Measurements from ENCODE around the gene TENT4B.
"Not testable (repeated sequence)": the region's sequence is repeated elsewhere in the genome, so short reads cannot be mapped to it uniquely, and the experiment has no call there.

Gene TENT4B

DNA sequence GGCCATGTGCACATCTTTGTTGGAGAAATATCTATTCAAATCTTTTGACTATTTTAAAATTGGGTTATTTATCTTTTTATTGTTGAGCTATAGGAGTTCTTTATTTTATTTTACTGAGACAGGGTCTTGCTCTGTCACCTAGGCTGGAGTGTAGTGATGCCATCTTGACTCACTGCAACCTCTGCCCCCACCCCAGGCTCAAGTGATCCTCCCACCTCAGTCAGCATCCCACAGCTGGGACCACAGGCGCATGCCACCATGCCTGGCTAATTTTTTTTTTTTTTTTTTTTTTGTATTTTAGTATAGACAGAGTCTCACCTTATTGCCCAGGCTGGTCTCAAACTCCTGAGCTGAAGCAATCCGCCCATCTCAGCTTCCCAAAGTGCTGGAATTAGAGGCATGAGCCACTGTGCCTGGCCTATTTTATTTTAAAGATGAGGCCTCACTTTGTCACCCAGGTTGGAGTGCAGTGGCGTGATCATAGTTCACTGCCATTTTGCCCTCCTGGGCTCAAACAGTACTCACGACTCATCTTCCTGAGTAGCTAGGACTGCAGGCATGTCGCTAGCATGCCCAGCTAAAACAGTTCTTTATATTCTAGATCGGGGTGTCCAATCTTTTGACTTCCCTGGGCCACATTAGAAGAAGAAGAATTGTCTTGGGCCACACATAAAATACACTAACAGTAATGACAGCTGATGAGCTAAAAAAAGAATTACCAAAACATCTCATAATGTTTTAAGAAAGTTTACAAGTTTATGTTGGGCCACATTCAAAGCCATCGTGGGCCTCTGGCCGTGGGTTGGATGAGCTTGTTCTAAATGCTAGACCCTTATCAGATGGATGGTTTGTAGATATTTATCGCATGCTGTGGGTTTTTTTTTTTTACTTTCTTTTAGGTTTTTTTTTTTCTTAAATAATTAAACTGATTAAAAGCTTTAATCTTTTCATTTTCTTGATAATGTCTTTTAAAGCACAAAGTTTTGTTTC, 13.7 kb downstream of the TENT4B start:
- no peak for TF ChIP-seq POLR2A (IDR thresholded peaks at IDR 0.05; ENCODE audit: low read depth, low read length)
- DNase-seq (ENCODE audit: insufficient read length, low spot score): no peak
- peak; percentile 15 for FAIRE-seq

DNA sequence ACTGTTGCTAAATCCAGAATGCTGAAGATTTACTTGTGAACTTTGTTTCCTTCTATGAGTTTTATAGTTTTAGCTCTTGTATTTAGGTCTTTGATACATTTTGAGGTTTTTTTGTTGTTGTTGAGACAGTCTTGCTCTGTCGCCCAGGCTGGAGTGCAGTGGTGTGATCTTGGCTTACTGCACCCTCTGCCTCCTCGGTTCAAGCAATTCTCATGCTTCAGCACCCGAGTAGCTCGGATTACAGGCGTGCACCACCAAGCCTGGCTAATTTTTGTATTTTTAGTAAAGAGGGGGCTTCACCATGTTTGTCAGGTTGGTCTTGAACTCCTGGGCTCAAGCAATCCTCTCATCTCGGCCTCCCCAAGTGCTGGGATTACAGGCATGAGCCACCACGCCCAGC, 14.4 kb downstream of the TENT4B start:
- DNase-seq (ENCODE audit: insufficient read length, low spot score) (no peak), FAIRE-seq (no peak)
- no peak for TF ChIP-seq POLR2A (IDR thresholded peaks at IDR 0.05; ENCODE audit: low read depth, low read length)

DNA sequence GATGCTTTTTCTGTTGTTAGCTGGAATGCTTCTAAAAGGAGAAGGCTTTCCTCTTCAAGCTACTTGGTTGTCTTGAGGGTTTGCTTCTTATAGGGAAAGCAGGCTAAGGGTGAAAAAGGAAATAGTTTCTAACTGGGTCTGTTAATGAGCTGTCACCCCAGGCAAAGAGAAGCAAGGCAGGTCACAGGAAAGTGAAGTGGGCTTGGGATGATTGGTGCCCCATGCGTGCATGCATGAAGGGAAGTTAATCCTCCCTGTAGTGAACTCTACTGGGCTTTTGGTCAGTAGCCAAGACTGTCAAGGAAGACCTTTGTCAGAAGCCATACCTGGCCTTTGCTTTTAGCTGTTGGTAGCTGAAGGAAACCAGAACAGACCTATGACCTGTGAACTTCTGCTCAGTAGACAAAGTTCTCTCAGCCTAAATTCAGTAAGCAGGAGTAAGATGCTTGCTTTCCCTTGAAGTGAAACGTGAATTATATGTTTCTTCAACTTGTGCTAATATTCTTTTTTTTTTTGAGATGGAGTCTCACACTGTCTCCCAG, 16.5 kb downstream of the TENT4B start:
- no peak for TF ChIP-seq POLR2A (IDR thresholded peaks at IDR 0.05; ENCODE audit: low read depth, low read length)
- DNase-seq (ENCODE audit: insufficient read length, low spot score): no peak
- FAIRE-seq: no peak

DNA sequence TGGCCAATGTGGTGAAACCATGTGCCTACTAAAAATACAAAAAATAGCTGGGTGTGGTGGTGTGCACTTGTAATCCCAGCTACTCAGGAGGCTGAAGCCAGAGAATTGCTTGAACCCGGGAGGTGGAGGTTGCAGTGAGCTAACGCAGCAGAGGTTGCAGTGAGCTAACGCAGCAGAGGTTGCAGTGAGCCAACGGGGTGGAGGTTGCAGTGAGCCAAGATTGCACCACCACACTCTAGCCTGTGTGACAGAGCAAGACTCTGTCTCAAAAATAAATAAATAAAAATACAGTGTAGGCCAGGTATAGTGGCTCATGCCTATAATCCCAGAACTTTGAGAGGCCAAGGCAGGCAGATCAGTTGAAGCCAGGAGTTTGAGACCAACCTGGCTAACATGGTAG, 18.7 kb downstream of the TENT4B start:
- not testable (repeated sequence) for DNase-seq (ENCODE audit: insufficient read length, low spot score); FAIRE-seq

DNA sequence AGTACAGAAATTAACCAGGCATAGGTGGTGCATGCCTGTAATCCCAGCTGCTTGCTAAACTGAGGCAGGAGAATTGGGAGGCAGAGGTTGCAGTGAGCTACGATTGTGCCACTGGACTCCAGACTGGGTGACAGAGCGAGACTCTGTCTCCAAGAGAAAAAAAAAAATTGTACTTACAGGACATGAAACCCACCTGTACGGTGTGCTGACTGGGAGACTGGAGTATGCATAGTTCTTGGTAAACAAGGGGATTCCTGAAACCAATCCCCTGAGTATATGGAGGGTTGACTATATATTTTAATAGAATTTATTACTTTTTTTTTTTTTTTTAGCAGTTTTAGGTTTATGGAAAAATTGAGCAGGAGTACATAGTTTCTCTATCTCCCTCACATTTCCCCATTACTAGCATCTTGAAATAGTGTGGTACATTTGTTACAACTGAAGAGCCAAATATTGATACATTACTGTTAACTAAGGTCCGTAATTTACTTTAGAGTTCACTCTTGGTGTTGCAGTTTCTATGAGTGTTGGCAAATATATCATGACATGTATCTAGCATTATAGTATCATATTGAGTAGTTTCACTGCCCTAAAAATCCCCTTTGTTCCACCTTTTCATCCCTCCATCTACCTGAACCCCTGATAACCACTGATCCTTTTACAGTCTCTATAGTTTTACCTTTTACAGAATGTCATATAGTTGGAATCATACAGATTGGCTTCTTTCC, 19.3 kb downstream of the TENT4B start:
- FAIRE-seq (no peak), DNase-seq (ENCODE audit: insufficient read length, low spot score) (no peak)
- no peak for TF ChIP-seq POLR2A (IDR thresholded peaks at IDR 0.05; ENCODE audit: low read depth, low read length)

DNA sequence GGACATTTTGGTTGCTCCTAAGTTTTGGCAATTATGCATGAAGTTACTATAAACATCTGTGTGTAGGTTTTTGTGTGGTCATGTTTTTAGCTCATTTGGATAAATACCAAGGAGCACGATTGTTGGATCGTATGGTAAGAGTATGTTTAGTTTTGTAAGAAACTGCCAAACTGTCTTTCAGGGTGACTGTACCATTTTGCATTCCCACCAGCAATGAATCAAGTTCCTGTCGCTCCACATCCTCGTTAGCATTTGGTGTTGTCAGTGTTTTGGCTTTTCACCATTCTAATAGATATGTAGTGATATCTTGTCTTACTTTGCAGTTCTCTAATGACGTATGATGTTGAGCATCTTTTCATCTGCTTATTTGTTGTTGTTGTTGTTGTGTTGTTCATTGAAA, 20.2 kb downstream of the TENT4B start:
- DNase-seq (ENCODE audit: insufficient read length, low spot score) (no peak), FAIRE-seq (no peak)
- no peak for TF ChIP-seq POLR2A (IDR thresholded peaks at IDR 0.05; ENCODE audit: low read depth, low read length)

DNA sequence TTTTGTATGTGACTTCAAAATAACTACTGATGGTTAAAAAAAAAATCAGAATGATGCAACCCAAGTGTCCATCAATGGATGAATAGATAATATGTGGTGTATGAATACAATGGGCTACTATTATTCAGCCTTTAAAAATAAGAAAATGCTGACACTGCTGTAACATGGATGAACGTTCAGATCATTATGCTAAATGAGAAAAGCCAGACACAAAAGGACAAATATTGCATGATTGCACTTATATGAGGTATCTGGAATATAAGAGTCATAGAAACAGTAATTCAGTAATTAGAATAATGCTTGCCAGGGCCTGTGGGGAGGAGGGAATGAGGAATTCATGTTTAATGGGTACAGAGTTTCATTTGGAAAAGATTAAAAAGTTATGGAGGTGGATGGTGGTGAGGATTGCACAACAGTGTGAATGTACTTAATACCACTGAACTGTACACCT, 25.4 kb downstream of the TENT4B start:
- FAIRE-seq: no peak

DNA sequence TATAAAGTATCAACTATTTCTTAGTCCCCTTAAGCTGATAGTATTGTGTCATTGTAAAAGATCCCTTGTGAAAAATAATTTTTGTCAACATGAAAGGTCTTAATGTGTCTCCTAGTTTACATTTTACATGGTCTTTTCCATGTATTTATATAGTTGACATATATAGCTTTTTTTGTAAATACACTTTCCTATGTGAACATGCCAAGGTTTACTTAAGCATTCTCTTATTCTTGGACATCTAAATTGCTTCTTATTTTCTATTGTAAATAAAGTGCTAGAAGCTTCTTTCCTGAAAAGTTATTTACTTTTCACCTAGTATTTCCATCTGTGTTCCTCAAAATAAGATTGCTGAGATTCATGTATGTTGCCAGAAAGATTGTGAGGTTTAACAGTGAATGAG, 29.3 kb downstream of the TENT4B start:
- DNase-seq (ENCODE audit: insufficient read length, low spot score) (no peak), FAIRE-seq (no peak)
- no peak for TF ChIP-seq POLR2A (IDR thresholded peaks at IDR 0.05; ENCODE audit: low read depth, low read length)

More for the DNA sequence above, 25.4 kb downstream of the TENT4B start:
- no peak for TF ChIP-seq POLR2A (IDR thresholded peaks at IDR 0.05; ENCODE audit: low read depth, low read length)
- no peak for DNase-seq (ENCODE audit: insufficient read length, low spot score)

DNA sequence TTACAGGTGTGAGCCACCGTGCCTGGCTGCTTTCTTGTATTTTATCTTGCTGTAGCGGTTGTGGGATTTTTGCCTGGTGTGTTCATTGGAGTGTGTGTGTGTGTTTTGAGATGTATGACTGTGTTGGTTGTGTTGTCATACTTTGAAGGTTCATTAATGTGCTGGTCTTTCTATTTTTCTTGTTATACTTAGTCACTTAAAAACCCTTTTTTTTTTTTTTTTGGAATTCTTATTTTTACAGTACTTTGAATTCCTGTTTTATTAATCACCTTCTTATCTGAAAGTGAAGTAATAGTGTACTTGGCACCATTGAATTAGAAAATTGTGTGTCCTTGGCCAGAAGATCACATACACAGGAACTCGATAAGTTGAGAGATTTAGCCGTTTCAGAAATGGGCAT, 30.2 kb downstream of the TENT4B start:
- FAIRE-seq (no peak), DNase-seq (ENCODE audit: insufficient read length, low spot score) (no peak)
- no peak for TF ChIP-seq POLR2A (IDR thresholded peaks at IDR 0.05; ENCODE audit: low read depth, low read length)

DNA sequence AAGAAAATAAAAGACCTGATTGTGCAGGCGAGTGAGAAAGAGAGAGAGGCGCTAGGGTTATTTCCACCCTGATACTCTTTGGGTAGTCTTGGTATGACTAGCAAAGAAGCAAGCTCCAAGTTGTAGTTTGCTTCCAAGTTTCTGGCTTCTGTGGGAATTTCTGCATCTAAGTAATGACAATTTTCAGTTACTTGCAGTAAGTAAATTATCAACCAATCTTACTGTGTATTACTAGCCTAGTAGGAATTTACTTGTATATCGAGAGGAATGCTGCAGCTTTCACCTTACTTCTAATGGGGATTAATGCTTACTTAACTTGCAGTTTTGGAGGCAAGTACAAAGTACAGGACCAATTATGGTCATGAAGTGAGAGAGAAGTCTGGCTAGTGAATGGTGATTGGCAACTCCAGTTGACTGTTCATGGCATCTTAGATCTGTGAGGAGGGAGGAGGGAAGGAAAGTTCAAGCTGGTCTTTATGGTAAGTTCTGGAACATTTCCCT, 31.9 kb downstream of the TENT4B start:
- no peak for TF ChIP-seq POLR2A (IDR thresholded peaks at IDR 0.05; ENCODE audit: low read depth, low read length)
- FAIRE-seq (no peak), DNase-seq (ENCODE audit: insufficient read length, low spot score) (no peak)

DNA sequence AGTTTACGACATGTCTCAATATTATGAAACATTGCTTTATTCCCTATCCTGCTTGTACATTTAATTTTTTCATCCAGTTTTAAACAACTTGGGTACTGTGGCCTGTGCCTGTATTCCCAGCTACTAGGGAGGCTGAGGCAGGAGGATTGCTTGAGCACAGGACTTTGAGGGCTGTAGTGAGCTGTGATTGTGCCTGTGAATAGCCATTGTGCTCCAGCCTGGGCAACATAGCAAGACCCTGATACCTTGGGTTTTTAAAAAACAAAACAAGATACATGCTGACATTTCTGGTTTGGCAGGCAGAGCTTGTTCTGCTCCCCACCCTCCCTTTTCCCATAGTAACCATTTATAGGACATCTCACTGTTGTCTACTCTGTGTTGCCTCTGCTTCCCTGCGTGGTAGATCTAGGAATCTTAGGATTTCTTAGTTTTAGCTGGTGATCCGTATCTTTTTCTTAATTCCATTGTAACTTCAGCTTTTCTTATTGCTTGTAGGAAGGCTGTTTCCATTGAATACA, 35.6 kb downstream of the TENT4B start:
- DNase-seq (ENCODE audit: insufficient read length, low spot score) (no peak), FAIRE-seq (no peak)
- TF ChIP-seq POLR2A (IDR thresholded peaks at IDR 0.05; ENCODE audit: low read depth, low read length): no peak

DNA sequence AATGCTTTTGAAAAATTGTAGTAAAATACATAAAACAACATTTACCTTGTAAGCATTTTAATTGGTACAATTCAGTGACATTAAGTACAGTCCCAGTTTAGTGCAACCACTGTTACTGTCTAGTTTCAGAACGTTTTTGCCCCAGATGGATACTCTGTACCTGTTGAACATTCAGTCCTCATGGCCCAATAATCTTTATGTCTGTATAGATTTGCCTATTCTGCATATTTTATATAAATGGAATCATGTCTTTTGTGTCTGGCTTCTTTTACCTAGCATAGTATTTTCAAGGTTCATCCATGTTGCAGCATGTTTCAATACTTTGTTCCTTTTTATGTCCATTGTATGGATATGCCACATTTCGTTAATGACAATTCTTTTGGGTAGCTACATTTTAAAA, 37.2 kb downstream of the TENT4B start:
- no peak for FAIRE-seq

DNA sequence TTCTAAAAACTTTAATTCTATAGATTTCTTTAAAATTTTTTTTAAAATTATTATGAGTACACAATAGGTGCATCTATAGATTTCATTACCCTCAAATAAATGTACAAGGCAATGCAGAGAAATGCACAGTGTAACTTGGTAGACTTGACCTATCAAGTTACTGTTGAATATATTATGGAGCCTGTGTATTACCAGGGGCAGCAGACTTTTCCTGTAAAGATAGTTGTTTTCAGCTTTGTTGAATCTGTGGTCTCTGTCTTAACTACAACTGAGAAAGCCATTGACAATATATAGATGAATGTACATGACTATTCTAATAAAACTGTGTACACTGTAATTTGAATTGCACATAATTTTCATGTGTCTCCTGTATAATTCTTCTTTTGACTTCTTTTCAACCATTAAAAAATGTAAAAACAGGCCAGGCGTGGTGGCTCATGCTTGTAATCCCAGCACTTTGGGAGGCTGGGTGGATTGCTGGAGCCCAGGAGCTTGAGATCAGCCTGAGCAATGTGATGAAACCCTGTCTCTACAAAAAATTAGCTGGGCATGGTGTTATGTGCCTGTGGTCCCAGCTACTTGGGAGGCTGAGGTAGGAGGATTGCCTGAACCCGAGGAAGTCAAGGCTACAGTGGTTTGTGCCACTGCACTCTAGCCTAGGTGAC, 39.4 kb downstream of the TENT4B start:
- no peak for TF ChIP-seq POLR2A (IDR thresholded peaks at IDR 0.05; ENCODE audit: low read depth, low read length)
- DNase-seq (ENCODE audit: insufficient read length, low spot score): no peak
- no peak for FAIRE-seq

More for the DNA sequence above, 37.2 kb downstream of the TENT4B start:
- no peak for TF ChIP-seq POLR2A (IDR thresholded peaks at IDR 0.05; ENCODE audit: low read depth, low read length)
- DNase-seq (ENCODE audit: insufficient read length, low spot score): no peak
